HepG2 (cell line): ENCODE measurements around the gene ITGB5. TPM values are rescaled to one million over a fixed set of nuclear protein-coding genes. Genes with fewer than 3 reads are reported as not detected.

Source experiments
- BCL6 ChIP-seq: IDR thresholded peaks from 2 replicates; pipeline ENCODE4 v1.6.1; 2016; ENCODE audit warnings: missing genetic modification reagents, missing compliant biosample characterization
- CEBPG ChIP-seq: IDR thresholded peaks from 2 replicates; pipeline ENCODE4 v1.6.1; 2016
- KAT8 ChIP-seq: IDR thresholded peaks from 2 replicates; pipeline ENCODE4 v1.6.1; 2016; ENCODE audit warnings: missing genetic modification reagents, missing compliant biosample characterization
- KLF12 ChIP-seq: sonication (generic); formaldehyde crosslinking; IDR thresholded peaks from 2 replicates; pipeline ENCODE4 v1.4.0; 2020; ENCODE audit warnings: missing genetic modification reagents, borderline replicate concordance
- PAXIP1 ChIP-seq: sonication (generic); formaldehyde crosslinking; conservative IDR thresholded peaks from 2 replicates; pipeline ENCODE4 v1.4.0; 2020; ENCODE audit warnings: mild to moderate bottlenecking, missing genetic modification reagents, moderate library complexity
- RARA ChIP-seq: IDR thresholded peaks from 2 replicates; pipeline ENCODE4 v1.6.1; 2016; ENCODE audit warnings: missing genetic modification reagents, missing compliant biosample characterization
- SMC3 ChIP-seq: IDR thresholded peaks from 2 replicates; pipeline ENCODE4 v1.6.1; 2011; ENCODE audit warnings: low read length, improper control_type of control experiment
- ZBTB42 ChIP-seq: sonication (generic); formaldehyde crosslinking; IDR thresholded peaks from 2 replicates; pipeline ENCODE4 v1.5.0; 2020; ENCODE audit warnings: mild to moderate bottlenecking, missing genetic modification reagents
- ZFAT ChIP-seq: sonication (generic); formaldehyde crosslinking; conservative IDR thresholded peaks from 2 replicates; pipeline ENCODE4 v1.8.1; 2023; ENCODE audit warnings: missing genetic modification reagents, inconsistent platforms
- ZNF431 ChIP-seq: sonication (generic); formaldehyde crosslinking; IDR thresholded peaks from 2 replicates; pipeline ENCODE4 v1.9.0; 2022; ENCODE audit warnings: missing genetic modification reagents, low read depth, mild to moderate bottlenecking, borderline replicate concordance
- polyA plus RNA-seq, 8 experiments: library from polyadenylated mRNA; depleted of rRNA in 3 of 8; stranded (reverse) in 7 of 8; unstranded in 1 of 8; fragments of >200 nt; fragmentation: Illumina TruSeq in 4 of 8; extraction: Trizol in 4 of 8; gene quantifications; 2 replicates each; pipeline versions ENCODE4 v1.2.1 to v1.2.3, GENCODE V29; 2011 to 2016; ENCODE audit warnings: low read depth in 4 of 8, missing spikeins in 1 of 8, mixed read lengths in 1 of 8; ENCODE audit not compliant: insufficient read depth in 1 of 8
- total RNA-seq, 5 experiments: library from RNA; depleted of rRNA; stranded (reverse); fragments of >200 nt; fragmentation: Illumina TruSeq; extraction: Trizol; gene quantifications; 2 replicates each; pipeline ENCODE4 v1.2.3, GENCODE V29; 2016; ENCODE audit warnings: low read depth in 1 of 5
- TF ChIP-seq, protein P1 (sequence below): sonication (generic); formaldehyde crosslinking; IDR thresholded peaks from 2 replicates; pipeline ENCODE4 v1.8.0; 2022; ENCODE audit warnings: mild to moderate bottlenecking, missing genetic modification reagents; ENCODE audit not compliant: insufficient replicate concordance
- TF ChIP-seq, protein P2 (sequence below), 2 experiments: sonication (generic) in 1 of 2; formaldehyde crosslinking in 1 of 2; IDR thresholded peaks; 2 replicates each; pipeline versions ENCODE4 v1.4.0 to v1.6.1; 2016 to 2020; ENCODE audit warnings: borderline replicate concordance in 1 of 2, low read depth in 1 of 2, mild to moderate bottlenecking in 1 of 2, missing genetic modification reagents in 1 of 2
- TF ChIP-seq, protein P3 (sequence below): sonication (generic); formaldehyde crosslinking; IDR thresholded peaks from 2 replicates; pipeline ENCODE4 v1.5.0; 2020; ENCODE audit warnings: mild to moderate bottlenecking, missing genetic modification reagents
- TF ChIP-seq, protein P4 (sequence below): sonication (generic); formaldehyde crosslinking; conservative IDR thresholded peaks from 2 replicates; pipeline ENCODE4 v1.4.0; 2020; ENCODE audit warnings: missing genetic modification reagents

The ITGB5 gene
- total and polyA plus RNA-seq, 2 of the 13 experiments (the other 11 are each of a cell fraction or from before 2014, with no cell fraction given) = 74.1 to 343 TPM

GRCh38 chr3:124886168-124887056 lies 753 bp downstream of the ITGB5 start (continued):
- TF ChIP-seq, protein P1, sequence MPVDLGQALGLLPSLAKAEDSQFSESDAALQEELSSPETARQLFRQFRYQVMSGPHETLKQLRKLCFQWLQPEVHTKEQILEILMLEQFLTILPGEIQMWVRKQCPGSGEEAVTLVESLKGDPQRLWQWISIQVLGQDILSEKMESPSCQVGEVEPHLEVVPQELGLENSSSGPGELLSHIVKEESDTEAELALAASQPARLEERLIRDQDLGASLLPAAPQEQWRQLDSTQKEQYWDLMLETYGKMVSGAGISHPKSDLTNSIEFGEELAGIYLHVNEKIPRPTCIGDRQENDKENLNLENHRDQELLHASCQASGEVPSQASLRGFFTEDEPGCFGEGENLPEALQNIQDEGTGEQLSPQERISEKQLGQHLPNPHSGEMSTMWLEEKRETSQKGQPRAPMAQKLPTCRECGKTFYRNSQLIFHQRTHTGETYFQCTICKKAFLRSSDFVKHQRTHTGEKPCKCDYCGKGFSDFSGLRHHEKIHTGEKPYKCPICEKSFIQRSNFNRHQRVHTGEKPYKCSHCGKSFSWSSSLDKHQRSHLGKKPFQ (CRISPR knock-in tag) = peak; percentile 51
- no peak; the same call in 1 of the 2 replicates for TF ChIP-seq ZBTB42
- TF ChIP-seq KLF12 (CRISPR knock-in tag) = no peak; the same call in 1 of the 2 replicates
- TF ChIP-seq, protein P2, sequence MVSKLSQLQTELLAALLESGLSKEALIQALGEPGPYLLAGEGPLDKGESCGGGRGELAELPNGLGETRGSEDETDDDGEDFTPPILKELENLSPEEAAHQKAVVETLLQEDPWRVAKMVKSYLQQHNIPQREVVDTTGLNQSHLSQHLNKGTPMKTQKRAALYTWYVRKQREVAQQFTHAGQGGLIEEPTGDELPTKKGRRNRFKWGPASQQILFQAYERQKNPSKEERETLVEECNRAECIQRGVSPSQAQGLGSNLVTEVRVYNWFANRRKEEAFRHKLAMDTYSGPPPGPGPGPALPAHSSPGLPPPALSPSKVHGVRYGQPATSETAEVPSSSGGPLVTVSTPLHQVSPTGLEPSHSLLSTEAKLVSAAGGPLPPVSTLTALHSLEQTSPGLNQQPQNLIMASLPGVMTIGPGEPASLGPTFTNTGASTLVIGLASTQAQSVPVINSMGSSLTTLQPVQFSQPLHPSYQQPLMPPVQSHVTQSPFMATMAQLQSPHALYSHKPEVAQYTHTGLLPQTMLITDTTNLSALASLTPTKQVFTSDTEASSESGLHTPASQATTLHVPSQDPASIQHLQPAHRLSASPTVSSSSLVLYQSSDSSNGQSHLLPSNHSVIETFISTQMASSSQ (IDR thresholded peaks at IDR 0.05; ENCODE audit: low read depth) = no peak
- TF ChIP-seq, protein P2 (CRISPR knock-in tag; IDR thresholded peaks at IDR 0.05; ENCODE audit: borderline replicate concordance) = peak; percentile 28; the same call in 1 of the 2 replicates
- no peak for TF ChIP-seq ZFAT
- no peak for TF ChIP-seq SMC3
- 0 out of 2 replicates have a peak, but pooled peaks have one; percentile 39 for TF ChIP-seq PAXIP1
- TF ChIP-seq CEBPG = peak; percentile 17; the same call in 1 of the 2 replicates
- TF ChIP-seq, protein P3, sequence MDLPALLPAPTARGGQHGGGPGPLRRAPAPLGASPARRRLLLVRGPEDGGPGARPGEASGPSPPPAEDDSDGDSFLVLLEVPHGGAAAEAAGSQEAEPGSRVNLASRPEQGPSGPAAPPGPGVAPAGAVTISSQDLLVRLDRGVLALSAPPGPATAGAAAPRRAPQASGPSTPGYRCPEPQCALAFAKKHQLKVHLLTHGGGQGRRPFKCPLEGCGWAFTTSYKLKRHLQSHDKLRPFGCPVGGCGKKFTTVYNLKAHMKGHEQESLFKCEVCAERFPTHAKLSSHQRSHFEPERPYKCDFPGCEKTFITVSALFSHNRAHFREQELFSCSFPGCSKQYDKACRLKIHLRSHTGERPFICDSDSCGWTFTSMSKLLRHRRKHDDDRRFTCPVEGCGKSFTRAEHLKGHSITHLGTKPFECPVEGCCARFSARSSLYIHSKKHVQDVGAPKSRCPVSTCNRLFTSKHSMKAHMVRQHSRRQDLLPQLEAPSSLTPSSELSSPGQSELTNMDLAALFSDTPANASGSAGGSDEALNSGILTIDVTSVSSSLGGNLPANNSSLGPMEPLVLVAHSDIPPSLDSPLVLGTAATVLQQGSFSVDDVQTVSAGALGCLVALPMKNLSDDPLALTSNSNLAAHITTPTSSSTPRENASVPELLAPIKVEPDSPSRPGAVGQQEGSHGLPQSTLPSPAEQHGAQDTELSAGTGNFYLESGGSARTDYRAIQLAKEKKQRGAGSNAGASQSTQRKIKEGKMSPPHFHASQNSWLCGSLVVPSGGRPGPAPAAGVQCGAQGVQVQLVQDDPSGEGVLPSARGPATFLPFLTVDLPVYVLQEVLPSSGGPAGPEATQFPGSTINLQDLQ (CRISPR knock-in tag) = no peak; the same call in 1 of the 2 replicates
- TF ChIP-seq BCL6 (CRISPR knock-in tag) = no peak
- 0 out of 2 replicates have a peak, but pooled peaks have one; percentile 18 for TF ChIP-seq ZNF431
- TF ChIP-seq, protein P4, sequence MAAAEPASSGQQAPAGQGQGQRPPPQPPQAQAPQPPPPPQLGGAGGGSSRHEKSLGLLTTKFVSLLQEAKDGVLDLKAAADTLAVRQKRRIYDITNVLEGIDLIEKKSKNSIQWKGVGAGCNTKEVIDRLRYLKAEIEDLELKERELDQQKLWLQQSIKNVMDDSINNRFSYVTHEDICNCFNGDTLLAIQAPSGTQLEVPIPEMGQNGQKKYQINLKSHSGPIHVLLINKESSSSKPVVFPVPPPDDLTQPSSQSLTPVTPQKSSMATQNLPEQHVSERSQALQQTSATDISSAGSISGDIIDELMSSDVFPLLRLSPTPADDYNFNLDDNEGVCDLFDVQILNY = 0 out of 2 replicates have a peak, but pooled peaks have one; percentile 33
- TF ChIP-seq KAT8 (CRISPR knock-in tag) = peak; percentile 39; the same call in 1 of the 2 replicates
- peak; percentile 74 for TF ChIP-seq RARA
